HG02678 (cell line): ENCODE data around the gene ARHGAP20.
"Not testable (repeated sequence)": the region's sequence is repeated elsewhere in the genome, so short reads cannot be mapped to it uniquely, and the experiment has no call there.

ENCODE experiments used
- ATAC-seq: cut with Tn5 transposase; IDR thresholded peaks from one replicate; pipeline ENCODE4 v1.9.1; 2021; ENCODE audit warnings: mild to moderate bottlenecking, moderate library complexity; ENCODE audit not compliant: unreplicated experiment

The ARHGAP20 gene

DNA sequence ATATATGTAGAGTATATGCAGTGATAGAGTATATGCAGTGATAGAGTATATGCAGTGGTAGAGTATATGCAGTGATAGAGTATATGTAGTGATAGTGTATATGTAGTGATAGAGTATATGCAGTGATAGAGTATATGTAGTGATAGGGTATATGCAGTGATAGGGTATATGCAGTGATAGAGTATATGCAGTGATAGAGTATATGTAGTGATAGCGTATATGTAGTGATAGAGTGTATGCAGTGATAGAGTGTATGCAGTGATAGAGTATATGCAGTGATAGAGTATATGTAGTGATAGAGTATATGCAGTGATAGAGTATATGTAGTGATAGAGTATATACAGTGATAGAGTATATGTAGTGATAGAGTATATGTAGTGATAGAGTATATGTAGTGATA lies 92.9 kb downstream of the ARHGAP20 start:
- not testable (repeated sequence) for ATAC-seq

- ATAC-seq: no peak
Observed at GRCh38 chr11:110614031-110614430, 98.2 kb downstream of the ARHGAP20 start.

DNA sequence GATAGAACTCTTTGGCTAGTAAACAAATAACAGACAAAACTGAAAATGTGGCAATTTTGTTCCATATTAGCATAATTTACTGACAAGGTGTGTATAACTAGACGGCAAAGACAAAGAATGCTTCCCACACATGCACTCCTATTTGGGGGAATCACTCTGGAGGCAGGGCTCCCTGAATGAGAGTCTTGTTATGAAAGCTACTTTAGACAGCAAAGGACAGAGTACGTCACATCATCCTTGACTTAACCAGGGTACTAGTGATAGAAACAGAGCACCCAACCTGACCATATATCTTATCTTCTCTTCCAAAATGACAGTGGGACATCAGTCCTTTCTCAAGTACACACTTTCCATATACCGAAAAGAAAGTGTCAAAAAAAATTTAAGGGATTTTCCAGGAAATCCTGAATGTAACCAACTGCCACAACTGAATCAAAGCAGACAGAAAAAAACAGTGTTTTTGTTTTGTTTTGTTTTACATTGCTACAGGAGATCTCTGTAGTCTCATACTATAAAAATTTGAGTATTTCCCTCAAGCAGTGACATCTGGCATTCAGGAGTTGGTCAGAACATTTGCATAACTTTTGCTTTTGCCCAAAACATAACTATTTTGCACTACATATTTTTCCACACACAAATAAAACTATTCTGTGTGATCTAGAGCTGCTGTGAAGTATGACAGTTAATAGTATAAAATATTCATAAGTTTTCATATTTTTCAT lies 98.9 kb downstream of the ARHGAP20 start:
- ATAC-seq: no peak

GRCh38 chr11:110606415-110606814 lies 105.8 kb downstream of the ARHGAP20 start:
- ATAC-seq: no peak

- ATAC-seq: no peak
Observed at GRCh38 chr11:110601936-110602335, 110.3 kb downstream of the ARHGAP20 start.

- no peak for ATAC-seq
Observed at GRCh38 chr11:110600322-110600721, 111.9 kb downstream of the ARHGAP20 start.

GRCh38 chr11:110599207-110599606 lies 113.0 kb downstream of the ARHGAP20 start:
- ATAC-seq: no peak

DNA sequence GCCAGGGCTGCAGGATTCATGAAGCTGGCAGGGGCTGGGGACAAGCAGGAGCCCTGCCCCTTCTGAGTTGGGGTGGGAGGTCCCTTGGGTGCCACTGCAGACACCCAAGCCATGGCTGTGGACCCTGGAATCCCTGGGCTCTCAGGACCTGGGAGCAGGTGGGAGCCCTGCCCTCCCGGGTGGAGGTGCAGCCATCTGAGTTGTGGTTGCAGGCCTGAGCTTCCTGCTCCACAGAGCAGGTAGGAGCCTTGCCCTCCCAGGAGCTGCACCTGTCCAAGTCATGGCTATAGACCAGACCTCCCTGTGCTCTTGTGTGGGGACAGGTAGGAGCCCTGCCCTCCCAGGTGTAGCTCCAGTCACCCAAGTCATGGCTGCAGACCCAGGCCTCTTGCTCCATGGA lies 113.5 kb downstream of the ARHGAP20 start:
- ATAC-seq: no peak

DNA sequence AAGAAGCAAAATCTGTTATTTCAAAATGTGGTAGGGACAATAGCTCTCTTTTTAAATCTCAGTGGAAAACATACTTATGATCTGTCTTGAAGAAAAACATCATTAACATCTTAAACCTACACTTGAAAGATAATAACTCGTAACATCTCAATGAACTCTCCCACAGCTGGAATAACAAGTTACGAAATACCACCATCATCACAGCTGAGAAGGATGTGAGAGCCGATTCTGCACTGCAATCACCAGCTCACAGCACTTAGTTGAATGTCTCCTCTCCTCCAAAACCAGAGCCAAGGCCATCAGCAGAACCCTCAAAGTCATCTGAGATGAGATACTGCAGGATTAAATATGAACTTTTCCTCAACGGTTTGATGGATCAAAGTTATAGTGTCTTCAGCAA lies 124.3 kb downstream of the ARHGAP20 start:
- ATAC-seq: no peak

DNA sequence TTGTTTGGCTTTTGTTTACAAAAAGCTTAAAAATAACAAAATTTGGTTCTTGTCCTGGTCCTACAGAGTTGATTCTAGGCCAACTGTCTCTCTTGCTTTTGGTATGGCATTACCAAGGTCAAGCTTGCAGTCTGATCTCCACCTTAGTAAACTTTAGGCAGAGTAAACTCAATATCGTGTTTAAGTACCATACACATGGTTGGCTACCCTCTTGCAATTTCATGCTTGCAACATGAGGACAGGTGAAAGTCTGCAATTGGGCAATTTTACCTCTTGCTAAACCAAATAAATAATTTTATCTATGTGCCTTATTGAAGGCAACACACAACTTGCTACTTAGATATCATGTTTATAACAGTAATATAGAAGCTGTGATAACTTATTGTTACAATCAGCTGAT lies 125.1 kb downstream of the ARHGAP20 start:
- ATAC-seq: no peak

DNA sequence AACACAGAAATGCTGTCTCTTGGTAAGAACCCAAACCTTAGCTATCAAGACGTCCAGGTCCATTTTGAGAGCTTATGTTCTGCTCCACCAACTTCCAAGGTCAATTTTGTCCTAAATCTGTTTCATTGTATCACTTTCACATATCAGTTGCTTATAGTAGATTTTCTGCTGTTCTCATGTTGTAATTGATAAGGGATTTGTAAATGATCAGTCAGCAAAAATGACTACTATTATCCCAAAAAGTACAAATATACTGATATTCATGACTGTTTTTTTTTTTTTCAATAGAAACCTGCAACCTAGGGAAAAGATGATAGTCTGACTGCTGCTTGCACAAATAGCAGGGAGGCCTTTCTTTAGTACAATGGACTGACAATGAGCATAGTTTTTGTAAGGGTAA lies 128.1 kb downstream of the ARHGAP20 start:
- no peak for ATAC-seq

DNA sequence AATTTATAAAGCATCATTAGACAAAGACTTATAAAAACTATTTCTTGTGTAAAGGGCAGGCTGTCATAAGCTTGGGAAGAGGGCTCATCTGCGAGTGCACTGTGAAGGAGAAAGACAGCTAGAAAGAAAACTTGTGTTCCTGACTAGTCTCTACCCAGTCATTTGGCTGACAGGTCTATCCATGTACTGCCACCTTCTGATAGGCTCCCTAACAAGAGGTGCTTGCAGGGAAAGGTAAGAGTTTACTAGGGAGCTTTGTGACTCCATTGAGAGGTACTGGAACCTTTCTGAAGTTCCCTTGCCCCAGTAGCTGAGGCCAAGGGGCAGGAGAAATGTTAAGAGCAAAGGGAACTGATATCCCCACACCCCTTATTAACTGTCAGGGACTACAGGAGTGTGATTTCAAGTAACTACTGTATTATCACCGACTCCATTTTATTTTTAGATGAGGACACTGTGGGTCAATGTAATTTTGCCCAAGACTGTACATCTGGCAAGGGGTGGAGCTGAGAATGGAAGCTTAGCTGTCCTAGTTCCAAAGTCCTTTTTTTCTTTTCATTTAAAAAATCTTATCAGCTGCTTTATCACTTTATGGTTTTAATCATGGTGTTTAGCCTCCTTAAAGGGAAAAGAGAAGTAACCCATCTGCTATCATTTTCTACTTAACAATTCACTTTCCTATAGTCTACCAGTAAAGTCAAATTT lies 129.4 kb downstream of the ARHGAP20 start:
- no peak for ATAC-seq

GRCh38 chr11:110580571-110580970 lies 131.7 kb downstream of the ARHGAP20 start:
- ATAC-seq: no peak

DNA sequence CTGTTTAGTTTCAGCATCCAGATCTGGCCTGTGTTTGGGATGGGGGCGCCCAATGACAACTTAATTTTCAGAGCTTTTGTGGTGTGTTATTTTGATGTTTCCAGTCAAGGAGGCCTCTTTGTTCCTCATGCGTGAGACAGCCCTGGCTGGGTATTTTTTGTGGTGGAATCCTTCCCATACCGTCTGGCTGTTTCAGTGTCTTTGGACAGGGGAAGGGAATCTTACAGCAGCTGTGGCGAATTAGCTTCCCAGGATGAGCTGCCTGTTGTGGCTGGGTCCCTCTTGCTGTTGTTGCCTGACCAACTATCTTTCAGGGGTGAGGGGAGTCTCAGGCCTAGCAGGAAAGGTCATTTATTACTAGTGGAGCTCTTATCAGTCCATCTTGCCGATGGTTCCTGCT lies 138.8 kb downstream of the ARHGAP20 start:
- ATAC-seq: no peak

GRCh38 chr11:110571081-110571720 lies 141.0 kb downstream of the ARHGAP20 start:
- ATAC-seq: no peak

- ATAC-seq: no peak
Observed at GRCh38 chr11:110566577-110566976, 145.7 kb downstream of the ARHGAP20 start.

DNA sequence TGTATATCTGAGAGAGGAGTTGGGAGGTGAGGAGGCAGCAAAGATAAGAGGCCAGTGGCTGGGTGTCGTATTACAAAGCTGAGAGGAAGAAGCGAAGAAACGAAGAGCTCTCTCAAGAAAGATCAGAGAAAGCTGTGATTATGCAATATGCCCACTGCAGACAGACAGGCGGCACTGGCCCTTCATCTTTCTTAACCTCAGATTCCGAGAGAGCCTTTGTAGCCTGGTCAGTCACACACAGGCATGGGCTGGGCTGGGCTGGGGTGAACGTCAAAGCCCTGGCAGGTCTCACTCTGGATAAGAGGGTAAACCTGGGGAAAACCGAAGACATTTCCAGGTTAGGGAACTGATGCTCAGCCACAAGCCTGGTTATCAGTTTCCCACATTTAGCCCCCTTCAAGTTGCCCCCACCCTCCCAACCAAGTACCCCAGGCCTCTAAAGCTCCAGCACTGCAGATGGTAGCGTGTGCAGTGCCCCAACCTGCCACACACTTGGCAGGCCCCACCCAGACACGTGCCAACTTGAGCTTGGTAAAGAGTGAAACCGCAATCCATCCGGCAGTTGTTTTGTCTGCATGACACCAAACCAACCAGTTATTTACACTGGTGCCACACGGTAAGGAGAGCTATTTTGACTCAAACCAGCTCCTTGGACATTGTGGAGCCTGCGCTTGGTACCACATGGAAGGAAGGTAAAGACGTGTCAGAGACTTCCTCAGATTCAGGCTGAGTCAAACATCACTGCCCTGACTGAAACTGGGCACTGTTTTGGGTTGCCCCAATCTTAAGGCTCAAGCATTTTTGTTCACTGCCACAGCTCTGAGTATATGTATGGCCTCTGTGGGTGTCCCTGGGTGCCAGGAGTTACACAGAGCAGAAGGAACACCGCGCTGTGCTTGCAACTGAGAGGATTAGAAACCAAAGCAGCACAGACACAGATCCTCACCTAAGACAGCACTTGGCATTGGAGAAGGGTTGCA lies 146.6 kb downstream of the ARHGAP20 start:
- ATAC-seq: no peak

DNA sequence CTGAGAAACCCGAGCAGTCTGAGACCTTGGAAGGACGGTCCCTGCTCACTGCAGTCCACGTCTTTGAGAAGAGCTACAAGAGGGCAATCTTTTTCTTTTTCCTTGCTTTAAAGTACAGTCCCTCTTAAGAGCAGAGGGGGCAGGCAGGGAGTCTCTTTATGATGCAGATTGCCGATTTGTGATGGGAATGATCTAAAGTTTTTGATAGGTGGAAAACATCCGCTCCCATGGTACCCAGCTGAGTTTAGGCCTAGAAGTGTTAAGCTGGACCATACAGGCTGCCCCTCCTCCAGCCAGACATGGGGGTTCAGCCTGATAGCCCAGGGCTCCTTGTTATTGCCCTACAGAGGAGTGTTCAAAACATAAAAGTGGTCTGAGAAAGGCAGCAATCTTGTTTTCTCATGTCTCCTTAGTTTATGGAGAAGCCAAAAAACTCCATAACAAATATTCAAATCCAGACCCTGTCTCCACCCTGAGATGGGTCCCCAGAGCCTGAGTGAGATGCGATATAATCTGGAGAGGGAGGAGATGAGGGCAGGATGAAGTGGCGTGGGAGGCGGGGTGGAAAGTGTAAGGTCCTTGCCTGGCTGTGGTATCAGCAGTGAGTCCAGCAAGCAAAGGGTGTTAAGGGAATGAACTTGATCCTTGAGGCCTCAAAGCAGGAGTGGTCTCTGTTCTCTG lies 147.4 kb downstream of the ARHGAP20 start:
- ATAC-seq: no peak

- no peak for ATAC-seq
Observed at GRCh38 chr11:110544779-110545178, 167.5 kb downstream of the ARHGAP20 start.

- ATAC-seq: no peak
Observed at GRCh38 chr11:110538154-110538553, 174.1 kb downstream of the ARHGAP20 start.
